Right lobe of liver (tissue), 6 donors: ENCODE results near the gene SLC22A23. TPM values are rescaled to one million over a fixed set of nuclear protein-coding genes. Genes with fewer than 3 reads are reported as not detected.
A peak's percentile ranks its signal among the peaks of the same experiment; 100 is the strongest.
"Not testable (repeated sequence)": the region's sequence is repeated elsewhere in the genome, so short reads cannot be mapped to it uniquely, and the experiment has no call there.

Experiments used
- ATAC-seq, 4 donors: fragments of 200-7000 bp; cut with Tn5 transposase; one replicate each; pipeline ENCODE4 v1.9.1; 2020; ENCODE audit warnings: mild to moderate bottlenecking in 4 of 4, moderate library complexity in 4 of 4
- DNase-seq, 3 donors: peaks; one replicate each; pipeline ENCODE4 v3.0.0-alpha.2; 2020
- H3K27ac ChIP-seq, 3 donors: fragments of 200-600 bp; one replicate each; pipeline ENCODE4 v1.8.0; 2022
- H3K27me3 ChIP-seq, 2 donors: fragments of 200-600 bp; one replicate each; pipeline ENCODE4 v1.8.0; 2022
- H3K36me3 ChIP-seq, 4 donors: fragments of 200-600 bp; sonication (generic) in 1 of 4; one replicate each; pipeline versions ENCODE4 v1.5.1 to v1.8.0; 2017 to 2022; ENCODE audit warnings: control low read depth in 1 of 4
- H3K4me1 ChIP-seq, 4 donors: fragments of 200-600 bp; sonication (generic) in 1 of 4; one replicate each; pipeline versions ENCODE4 v1.5.1 to v1.8.0; 2017 to 2022; ENCODE audit warnings: control low read depth in 1 of 4
- H3K4me3 ChIP-seq, 3 donors: fragments of 200-600 bp; one replicate each; pipeline ENCODE4 v1.8.0; 2022
- H3K9me3 ChIP-seq, 4 donors: fragments of 200-600 bp; sonication (generic) in 1 of 4; one replicate each; pipeline versions ENCODE4 v1.5.1 to v1.8.0; 2017 to 2022; ENCODE audit warnings: control low read depth in 1 of 4
- CTCF ChIP-seq, 4 donors: fragments of 200-600 bp in 3 of 4; fragments of 450-650 bp in 1 of 4; IDR thresholded peaks; one replicate each; pipeline versions ENCODE4 v1.5.1 to v1.8.0; 2016 to 2022; ENCODE audit warnings: antibody characterized with exemption in 4 of 4, mild to moderate bottlenecking in 2 of 4
- POLR2A ChIP-seq: fragments of 450-650 bp; IDR thresholded peaks from one replicate; pipeline ENCODE4 v1.6.1; 2017; ENCODE audit warnings: antibody characterized with exemption, mild to moderate bottlenecking
- WGBS: methylation state at CpG from one replicate; pipeline ENCODE4 v1.1.6; 2018; ENCODE audit warnings: low coverage, low lambda C conversion rate; ENCODE audit not compliant: insufficient coverage; ENCODE audit errors: missing lambda C conversion rate; 5-methylcytosine and 5-hydroxymethylcytosine counted together
- intact Hi-C, 2 donors: fragments of 100-400 bp; cut with DNase I; formaldehyde crosslinking; loops; one replicate each; pipeline versions ENCODE4 v1.11.2 to v1.14.1; 2022
- total RNA-seq, 6 experiments: library from RNA; depleted of rRNA in 2 of 6; stranded (reverse); fragments of >200 nt in 2 of 6; fragmentation: NEBNext Ultra II Directional in 3 of 6; extraction: Animal tissue kit (Norgen Biotek cat#: 25700) in 3 of 6; gene quantifications; one replicate each; pipeline versions ENCODE4 v1.1.0 to v1.2.4, GENCODE V29; 2016 to 2023
- donor health status: DM: no; HTN: yes; CAD: no.
- donor health status: DM: no; HTN: no; CAD: no.
- donor health status: DM: no; HTN: no; CAD: no.
- donor health status: DM: no; HTN: yes; CAD: no.
- donor health status: DM: no; HTN: yes; CAD: no.

The SLC22A23 gene
- total RNA-seq, 6 experiments from 2014 or later: 11.7 to 27.6 (median 16.3) TPM

DNA sequence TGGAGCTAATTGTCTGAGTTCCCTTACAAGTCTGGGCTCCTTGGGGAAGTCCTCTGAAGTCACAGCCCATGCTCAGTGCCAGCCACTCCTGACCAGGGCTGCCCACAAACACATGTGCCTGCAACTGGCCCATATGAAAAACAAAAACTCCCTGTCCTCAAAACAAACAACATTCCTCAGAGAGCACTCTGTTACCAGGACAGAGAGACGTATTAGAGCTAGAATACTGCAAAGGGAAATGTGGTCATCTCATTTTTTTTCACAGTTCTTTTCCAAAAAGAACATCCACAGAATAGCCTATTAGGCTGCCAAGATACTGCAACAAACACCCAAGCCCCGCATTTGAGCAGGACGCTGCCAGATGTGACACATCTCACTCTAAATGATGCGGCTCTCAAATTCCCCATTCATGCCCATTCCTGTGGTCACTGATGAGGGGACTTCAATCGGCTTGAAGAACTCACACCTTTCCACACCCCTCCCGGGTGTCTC is 71.1 kb downstream of the SLC22A23 start:
- Histone ChIP-seq H3K4me1 (peaks cover 0 to 70% (median 23%) of the 10 kb centered on the region in 4 donors), H3K27me3 (no peaks in the 10 kb centered on the region), H3K36me3 (no peaks in the 10 kb centered on the region), H3K9me3 (no peaks in the 10 kb centered on the region), H3K4me3 (no peak overlapping the region), H3K27ac (peak overlapping the region; percentile 34 to 84 (median 59))
- WGBS: 67% methylated on average over 4 of the region's 6 CpGs
- TF ChIP-seq POLR2A (no peak), CTCF (IDR thresholded peaks at IDR 0.05) (no peak)
- ATAC-seq: peak in 3 of 4 donors; percentile 4 to 29 (median 9)
- intact Hi-C loops: no loop called here
- peak in 1 of 3 donors; percentile 57 for DNase-seq

GRCh38 chr6:3385181-3385580 is 71.7 kb downstream of the SLC22A23 start:
- H3K4me3 ChIP-seq, DNase-seq, ATAC-seq, intact Hi-C loops, H3K27me3 ChIP-seq, H3K36me3 ChIP-seq, H3K9me3 ChIP-seq: not testable (repeated sequence)
- WGBS: 94% methylated on average over 4 of the region's 4 CpGs
- peak overlapping the region; percentile 34 to 84 (median 59) for H3K27ac ChIP-seq
- H3K4me1 ChIP-seq: peaks cover 0 to 67% (median 23%) of the 10 kb centered on the region in 4 donors

DNA sequence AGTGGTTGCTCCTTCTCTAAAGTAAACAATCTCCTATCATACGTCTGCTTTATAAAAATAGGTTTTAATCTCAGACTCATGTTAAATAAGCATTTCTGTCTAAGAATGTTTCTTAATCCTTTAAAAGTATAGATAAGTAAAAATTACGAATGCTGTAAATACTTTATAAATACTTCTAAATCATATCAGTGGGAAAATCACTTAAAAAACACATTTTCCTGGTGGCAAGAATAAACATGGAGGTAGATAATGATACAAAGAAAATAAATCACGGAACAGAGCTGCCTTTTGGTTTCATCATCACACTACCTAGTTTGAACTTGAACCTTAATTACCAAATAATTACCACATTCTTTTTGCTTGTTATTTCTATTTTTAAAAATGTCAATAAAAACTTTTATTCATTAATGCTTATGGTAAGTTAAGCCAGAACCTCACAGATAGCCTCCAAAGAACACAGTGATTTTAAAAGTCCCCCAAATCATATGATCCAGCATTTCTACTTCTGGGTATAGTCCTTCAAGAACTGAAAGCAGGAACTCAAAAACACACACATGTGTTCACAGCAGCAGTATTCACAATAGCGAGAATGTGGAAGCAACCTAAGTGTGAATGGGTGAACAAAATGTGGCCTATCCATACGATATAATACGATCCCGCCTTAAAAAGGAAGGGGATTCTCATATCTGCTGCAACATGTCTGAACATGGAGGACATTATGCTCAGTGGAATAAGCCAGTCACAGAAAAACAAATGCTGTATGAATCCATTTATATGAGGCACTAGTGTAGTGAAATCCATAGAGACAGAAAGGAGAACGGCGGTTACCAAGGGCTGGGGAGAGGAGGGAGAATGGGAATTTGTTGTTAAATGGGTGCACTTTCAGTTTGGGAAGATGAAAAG is 72.4 kb downstream of the SLC22A23 start:
- WGBS: 47% methylated on average over 7 of the region's 9 CpGs
- H3K9me3 ChIP-seq: no peaks in the 10 kb centered on the region
- H3K27me3 ChIP-seq: no peaks in the 10 kb centered on the region
- H3K4me1 ChIP-seq: peaks cover 0 to 68% (median 26%) of the 10 kb centered on the region in 4 donors
- no peak for DNase-seq
- H3K36me3 ChIP-seq: no peaks in the 10 kb centered on the region
- intact Hi-C loops: no loop called here
- H3K4me3 ChIP-seq: no peak overlapping the region
- peak in 3 of 4 donors; percentile 4 to 9 (median 8) for ATAC-seq
- H3K27ac ChIP-seq: peak overlapping the region; percentile 53 to 84 (median 59)
- TF ChIP-seq CTCF (IDR thresholded peaks at IDR 0.05): no peak
- TF ChIP-seq POLR2A: no peak

DNA sequence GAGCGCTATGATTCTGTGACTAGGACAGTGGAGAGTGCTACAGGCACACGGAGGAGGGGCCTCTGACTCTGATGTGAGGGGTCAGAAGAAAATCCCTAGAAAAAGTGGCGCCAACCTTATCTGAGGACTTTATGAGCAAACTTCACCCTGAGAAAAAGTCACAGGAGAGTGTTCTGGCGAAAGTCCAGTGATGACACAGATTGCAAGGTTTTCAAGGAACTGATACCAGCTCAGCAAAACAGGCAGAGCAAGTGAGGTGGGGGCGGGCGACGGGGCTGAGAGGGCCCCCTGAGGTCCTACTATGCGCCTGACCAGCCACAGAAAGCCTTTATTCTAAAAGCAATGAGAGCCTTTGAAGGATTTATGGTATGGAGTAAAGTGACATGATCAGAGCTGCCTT is 73.3 kb downstream of the SLC22A23 start:
- DNase-seq: peak in 1 of 3 donors; percentile 63
- 7% methylated on average over 8 of the region's 8 CpGs for WGBS

More for the DNA sequence above, 73.3 kb downstream of the SLC22A23 start:
- peak overlapping the region; percentile 53 to 84 (median 59) for H3K27ac ChIP-seq
- H3K4me3 ChIP-seq: no peak overlapping the region
- ATAC-seq: peak; percentile 23 to 43 (median 40)
- TF ChIP-seq POLR2A (no peak), CTCF (IDR thresholded peaks at IDR 0.05) (no peak)
- H3K27me3 ChIP-seq: no peaks in the 10 kb centered on the region
- intact Hi-C loops: no loop called here
- no peaks in the 10 kb centered on the region for H3K9me3 ChIP-seq
- no peaks in the 10 kb centered on the region for H3K36me3 ChIP-seq
- H3K4me1 ChIP-seq: peaks cover 0 to 74% (median 28%) of the 10 kb centered on the region in 4 donors
